GM19240 (cell line): Measurements from ENCODE around the gene PPP5C.

Source experiments
- DNase-seq: peaks from one replicate; pipeline ENCODE4 v3.0.0; 2011; ENCODE audit warnings: low spot score; ENCODE audit not compliant: insufficient read length

PPP5C gene

GRCh38 chr19:46330319-46330918 lies 16.5 kb upstream of the PPP5C start:
- DNase-seq = no peak

GRCh38 chr19:46337487-46337886 lies 9.4 kb upstream of the PPP5C start:
- DNase-seq = no peak

- DNase-seq = no peak
Observed at GRCh38 chr19:46339446-46339845, 7.4 kb upstream of the PPP5C start.

- no peak for DNase-seq
Observed at GRCh38 chr19:46340051-46340659, 6.7 kb upstream of the PPP5C start.

- DNase-seq = no peak
Observed at GRCh38 chr19:46341937-46342336, 5.0 kb upstream of the PPP5C start.

- no peak for DNase-seq
Observed at GRCh38 chr19:46344363-46344762, 2.5 kb upstream of the PPP5C start.

GRCh38 chr19:46345157-46345556 lies 1.7 kb upstream of the PPP5C start:
- no peak for DNase-seq

- no peak for DNase-seq
Observed at GRCh38 chr19:46347572-46347883, 641 bp downstream of the PPP5C start.

- no peak for DNase-seq
Observed at GRCh38 chr19:46347985-46348384, 1.1 kb downstream of the PPP5C start.

GRCh38 chr19:46349311-46349993 lies 2.6 kb downstream of the PPP5C start:
- DNase-seq = no peak

- DNase-seq = no peak
Observed at GRCh38 chr19:46350029-46350757, 3.3 kb downstream of the PPP5C start.

GRCh38 chr19:46350758-46351159 lies 3.9 kb downstream of the PPP5C start:
- DNase-seq = peak; percentile 20

- DNase-seq = no peak
Observed at GRCh38 chr19:46351241-46352041, 4.6 kb downstream of the PPP5C start.

GRCh38 chr19:46353730-46354528 lies 7.0 kb downstream of the PPP5C start:
- DNase-seq = no peak

- DNase-seq = no peak
Observed at GRCh38 chr19:46355234-46356148, 8.6 kb downstream of the PPP5C start.

GRCh38 chr19:46356149-46357055 lies 9.5 kb downstream of the PPP5C start:
- DNase-seq = no peak

- no peak for DNase-seq
Observed at GRCh38 chr19:46357846-46358583, 11.1 kb downstream of the PPP5C start.

GRCh38 chr19:46361915-46362314 lies 15.0 kb downstream of the PPP5C start:
- no peak for DNase-seq
